Adrenal gland (tissue), 12 donors: ENCODE measurements around the gene ANKLE1. TPM values are rescaled to one million over a fixed set of nuclear protein-coding genes. Genes with fewer than 3 reads are reported as not detected.
"Not testable (repeated sequence)": the region's sequence is repeated elsewhere in the genome, so short reads cannot be mapped to it uniquely, and the experiment has no call there.

Experiments
- DNase-seq, 7 donors: peaks; one replicate each; pipeline ENCODE4 v3.0.0-alpha.2; 2019 to 2020
- H3K27ac ChIP-seq, 5 donors: fragments of 200-600 bp; sonication (generic) in 4 of 5; 1 replicate in 3 of 5; 2 replicates in 2 of 5; pipeline versions ENCODE4 v1.5.1 to v1.8.0; 2016 to 2020; ENCODE audit warnings: mild to moderate bottlenecking in 1 of 5
- H3K27me3 ChIP-seq: fragments of 200-600 bp; 2 replicates; pipeline ENCODE4 v1.8.0; 2021
- H3K36me3 ChIP-seq, 2 donors: fragments of 200-600 bp; replicated peaks in 1 of 2; 1 replicate in 1 of 2; 2 replicates in 1 of 2; pipeline versions ENCODE4 v1.5.1 to v1.8.0; 2018 to 2022
- H3K4me1 ChIP-seq, 2 donors: fragments of 200-600 bp; replicated peaks in 1 of 2; 1 replicate in 1 of 2; 2 replicates in 1 of 2; pipeline versions ENCODE4 v1.5.1 to v1.8.0; 2018 to 2021
- H3K4me3 ChIP-seq, 4 donors: fragments of 200-600 bp; sonication (generic) in 3 of 4; one replicate each; pipeline ENCODE4 v1.5.1; 2016 to 2018
- H3K9me3 ChIP-seq, 3 donors: fragments of 200-600 bp; sonication (generic) in 1 of 3; replicated peaks in 1 of 3; 1 replicate in 2 of 3; 2 replicates in 1 of 3; pipeline versions ENCODE4 v1.5.1 to v1.8.0; 2016 to 2021
- POLR2A ChIP-seq, 2 donors: fragments of 450-650 bp; IDR thresholded peaks; one replicate each; pipeline ENCODE4 v1.6.1; 2017; ENCODE audit warnings: antibody characterized with exemption in 2 of 2, mild to moderate bottlenecking in 2 of 2, moderate library complexity in 1 of 2
- WGBS, 4 donors: extraction: QIAGEN DNeasy Blood & Tissue Kit in 2 of 4; methylation state at CpG; one replicate each; pipeline versions ENCODE4 v1.1.5 to v1.1.7; 2013 to 2017; 5-methylcytosine and 5-hydroxymethylcytosine counted together
- intact Hi-C, 2 donors: fragments of 100-400 bp; cut with DNase I; formaldehyde crosslinking; loops; one replicate each; pipeline versions ENCODE4 v1.14.1 to v1.15.0; 2022 to 2023
- polyA plus RNA-seq, 3 donors: library from polyadenylated mRNA; stranded (reverse); fragments of 200-250 nt in 2 of 3; fragments of 350-450 nt in 1 of 3; fragmentation: Illumina TruSeq in 1 of 3; extraction: RNeasy Lipid Tissue Mini Kit (QIAGEN cat#74804) in 1 of 3; gene quantifications; one replicate each; pipeline ENCODE4 v1.2.3, GENCODE V29; 2013 to 2014
- total RNA-seq, 9 donors: library from RNA; depleted of rRNA in 4 of 9; stranded (reverse); fragments of >200 nt in 4 of 9; fragments of 120-200 nt in 1 of 9; fragmentation: NEBNext Ultra II Directional in 1 of 9; extraction: Animal tissue kit (Norgen Biotek cat#: 25700) in 1 of 9; gene quantifications; one replicate each; pipeline versions ENCODE4 v1.1.0 to v1.2.4, GENCODE V29; 2013 to 2023
- TF ChIP-seq, protein P1 (sequence below), 6 experiments: fragments of 450-650 bp in 4 of 6; fragments of 200-600 bp in 2 of 6; sonication (generic) in 1 of 6; IDR thresholded peaks; 1 replicate in 5 of 6; 2 replicates in 1 of 6; pipeline versions ENCODE4 v1.5.1 to v1.8.0; 2016 to 2021; ENCODE audit warnings: antibody characterized with exemption in 6 of 6, mild to moderate bottlenecking in 2 of 6, moderate library complexity in 1 of 6
- donor health status: healthy with polysubstance abuse.
- donor health status: Bipolar disorder and iron deficiency.
- donor health status: DM: yes; HTN: yes; CAD: no.
- donor health status: DM: no; HTN: no; CAD: no.
- donor health status: DM: no; HTN: no; CAD: no.
- donor health status: DM: yes; HTN: yes; CAD: no.

ANKLE1 gene
- total and polyA plus RNA-seq, 12 donors = 0.11 to 1.8 (median 0.38) TPM

DNA sequence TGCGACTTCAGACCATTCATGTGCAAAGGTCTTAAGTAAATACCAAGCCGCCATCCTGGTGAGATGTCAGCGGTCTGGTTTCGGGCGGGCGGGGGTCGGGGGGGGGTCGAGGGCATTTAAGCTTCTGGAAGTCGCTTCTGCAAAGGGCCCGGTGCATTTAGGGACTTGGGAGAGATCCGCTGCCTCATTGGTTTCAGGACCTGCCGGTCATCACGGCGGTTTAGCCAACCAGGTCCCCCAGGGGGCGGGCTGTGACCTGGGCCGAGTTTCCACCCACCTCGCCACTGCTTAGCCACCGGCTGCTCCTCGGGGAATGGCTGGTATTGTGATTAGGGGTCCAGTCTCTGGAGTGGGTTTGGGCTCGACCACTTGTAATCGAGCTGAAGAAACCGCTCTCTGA, 7.8 kb downstream of the ANKLE1 start:
- TF ChIP-seq POLR2A (IDR thresholded peaks at IDR 0.05) = no peak
- TF ChIP-seq, protein P1, sequence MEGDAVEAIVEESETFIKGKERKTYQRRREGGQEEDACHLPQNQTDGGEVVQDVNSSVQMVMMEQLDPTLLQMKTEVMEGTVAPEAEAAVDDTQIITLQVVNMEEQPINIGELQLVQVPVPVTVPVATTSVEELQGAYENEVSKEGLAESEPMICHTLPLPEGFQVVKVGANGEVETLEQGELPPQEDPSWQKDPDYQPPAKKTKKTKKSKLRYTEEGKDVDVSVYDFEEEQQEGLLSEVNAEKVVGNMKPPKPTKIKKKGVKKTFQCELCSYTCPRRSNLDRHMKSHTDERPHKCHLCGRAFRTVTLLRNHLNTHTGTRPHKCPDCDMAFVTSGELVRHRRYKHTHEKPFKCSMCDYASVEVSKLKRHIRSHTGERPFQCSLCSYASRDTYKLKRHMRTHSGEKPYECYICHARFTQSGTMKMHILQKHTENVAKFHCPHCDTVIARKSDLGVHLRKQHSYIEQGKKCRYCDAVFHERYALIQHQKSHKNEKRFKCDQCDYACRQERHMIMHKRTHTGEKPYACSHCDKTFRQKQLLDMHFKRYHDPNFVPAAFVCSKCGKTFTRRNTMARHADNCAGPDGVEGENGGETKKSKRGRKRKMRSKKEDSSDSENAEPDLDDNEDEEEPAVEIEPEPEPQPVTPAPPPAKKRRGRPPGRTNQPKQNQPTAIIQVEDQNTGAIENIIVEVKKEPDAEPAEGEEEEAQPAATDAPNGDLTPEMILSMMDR (IDR thresholded peaks at IDR 0.05) = peak in 1 of 6 experiments; percentile 14
- H3K27me3 ChIP-seq = no peaks in the 10 kb centered on the region
- DNase-seq = peak; percentile 61 to 88 (median 85)
- H3K4me3 ChIP-seq = no peak overlapping the region
- H3K27ac ChIP-seq = no peak overlapping the region
- H3K9me3 ChIP-seq = no peaks in the 10 kb centered on the region
- WGBS, 4 donors = 4 to 13% (median 11%) methylated on average over 13 to 22 of the region's 22 CpGs
- H3K4me1 ChIP-seq = peaks cover 0 to 16% of the 10 kb centered on the region in 2 donors
- intact Hi-C loops = loop anchor here (10.0 kb wide), 2 partner anchors 85 to 515 kb away; no protein-coding TSS in a partner anchor
- peaks cover 0 to 5% of the 10 kb centered on the region in 2 donors for H3K36me3 ChIP-seq

DNA sequence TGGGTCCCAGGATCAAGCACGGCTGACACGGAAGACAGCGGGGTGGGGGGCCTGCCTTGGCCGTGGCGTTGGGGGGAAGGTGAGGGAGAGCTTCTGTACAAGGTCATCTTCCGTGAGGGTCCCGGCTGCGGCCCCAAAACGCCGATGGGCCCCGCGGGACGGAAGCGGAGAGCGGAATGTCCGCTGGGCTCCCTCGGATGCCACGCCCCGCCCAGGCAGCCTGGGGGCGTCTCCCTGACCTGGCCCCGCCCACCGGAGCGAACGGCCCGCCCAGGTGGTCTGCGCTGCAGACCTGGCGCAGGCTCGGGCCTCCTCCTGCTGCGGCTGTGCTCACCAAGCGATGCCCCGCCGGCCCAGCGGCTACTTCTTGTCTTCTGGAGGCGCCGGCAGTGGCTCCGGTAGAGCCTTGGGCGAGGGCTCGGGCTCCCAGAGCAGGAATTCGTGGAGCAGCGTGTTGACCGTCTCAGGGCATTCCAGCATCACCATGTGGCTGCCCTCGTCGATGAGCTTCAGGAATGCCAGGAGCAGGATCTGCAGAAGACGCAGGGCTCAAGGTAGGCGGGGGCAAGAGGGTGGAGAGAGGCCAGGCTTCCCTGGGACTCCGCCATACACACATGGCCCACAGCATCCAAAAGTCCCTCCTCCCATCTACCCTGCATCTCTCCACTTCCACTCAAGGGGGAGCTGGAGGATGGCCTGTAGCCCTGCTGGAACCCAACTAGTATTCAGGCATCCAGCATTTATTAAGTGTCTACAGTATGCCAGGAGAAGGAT, 10.8 kb downstream of the ANKLE1 start:
- intact Hi-C loops = loop anchor here in 1 of 2 donors (10.0 kb wide), 1 partner anchor 92 kb away; no protein-coding TSS in a partner anchor
- Histone ChIP-seq H3K4me3 (peak overlapping the region in 2 of 4 donors; percentile 10 to 54), H3K27me3 (no peaks in the 10 kb centered on the region), H3K27ac (peak overlapping the region in 4 of 5 donors; percentile 3 to 84 (median 49)), H3K9me3 (no peaks in the 10 kb centered on the region), H3K36me3 (peaks cover 0 to 7% of the 10 kb centered on the region in 2 donors), H3K4me1 (peaks cover 7 to 24% of the 10 kb centered on the region in 2 donors)
- peak; percentile 67 to 85 (median 76) for DNase-seq
- WGBS, 4 donors = 1 to 17% (median 6%) methylated on average over 10 to 46 of the region's 46 CpGs
- TF ChIP-seq POLR2A (IDR thresholded peaks at IDR 0.05) = no peak
- TF ChIP-seq, protein P1 (IDR thresholded peaks at IDR 0.05) = peak; percentile 13 to 89 (median 67)

DNA sequence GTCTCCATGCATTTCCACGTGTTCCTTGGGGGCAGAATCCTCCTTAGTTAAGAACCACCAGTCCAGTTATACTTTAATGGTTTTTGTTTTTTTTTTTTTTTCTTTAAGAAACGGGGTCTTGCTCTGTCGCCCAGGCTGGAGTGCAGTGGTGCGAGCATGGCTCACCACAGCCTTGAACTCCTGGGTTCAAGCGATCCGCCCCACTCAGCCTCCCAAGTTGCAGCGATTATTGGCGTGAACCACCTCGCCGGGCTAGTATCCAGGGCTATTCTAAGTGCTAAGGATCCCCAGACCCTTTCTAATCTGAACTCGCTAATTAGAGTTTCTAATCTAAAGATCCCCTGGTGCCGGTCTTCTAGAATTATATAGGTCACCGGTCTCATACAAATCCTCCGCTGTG, 11.9 kb downstream of the ANKLE1 start:
- Histone ChIP-seq H3K27ac (no peak overlapping the region), H3K4me1 (peaks cover 7 to 24% of the 10 kb centered on the region in 2 donors), H3K4me3 (no peak overlapping the region), H3K27me3 (no peaks in the 10 kb centered on the region), H3K9me3 (no peaks in the 10 kb centered on the region), H3K36me3 (peaks cover 0 to 7% of the 10 kb centered on the region in 2 donors)
- 84 to 88% (median 87%) methylated on average over 13 to 14 of the region's 14 CpGs for WGBS, 4 donors
- intact Hi-C loops = loop anchor here in 1 of 2 donors (10.0 kb wide), 1 partner anchor 91 kb away; no protein-coding TSS in a partner anchor
- TF ChIP-seq POLR2A (IDR thresholded peaks at IDR 0.05) = no peak
- TF ChIP-seq, protein P1 (IDR thresholded peaks at IDR 0.05) = no peak
- no peak for DNase-seq

DNA sequence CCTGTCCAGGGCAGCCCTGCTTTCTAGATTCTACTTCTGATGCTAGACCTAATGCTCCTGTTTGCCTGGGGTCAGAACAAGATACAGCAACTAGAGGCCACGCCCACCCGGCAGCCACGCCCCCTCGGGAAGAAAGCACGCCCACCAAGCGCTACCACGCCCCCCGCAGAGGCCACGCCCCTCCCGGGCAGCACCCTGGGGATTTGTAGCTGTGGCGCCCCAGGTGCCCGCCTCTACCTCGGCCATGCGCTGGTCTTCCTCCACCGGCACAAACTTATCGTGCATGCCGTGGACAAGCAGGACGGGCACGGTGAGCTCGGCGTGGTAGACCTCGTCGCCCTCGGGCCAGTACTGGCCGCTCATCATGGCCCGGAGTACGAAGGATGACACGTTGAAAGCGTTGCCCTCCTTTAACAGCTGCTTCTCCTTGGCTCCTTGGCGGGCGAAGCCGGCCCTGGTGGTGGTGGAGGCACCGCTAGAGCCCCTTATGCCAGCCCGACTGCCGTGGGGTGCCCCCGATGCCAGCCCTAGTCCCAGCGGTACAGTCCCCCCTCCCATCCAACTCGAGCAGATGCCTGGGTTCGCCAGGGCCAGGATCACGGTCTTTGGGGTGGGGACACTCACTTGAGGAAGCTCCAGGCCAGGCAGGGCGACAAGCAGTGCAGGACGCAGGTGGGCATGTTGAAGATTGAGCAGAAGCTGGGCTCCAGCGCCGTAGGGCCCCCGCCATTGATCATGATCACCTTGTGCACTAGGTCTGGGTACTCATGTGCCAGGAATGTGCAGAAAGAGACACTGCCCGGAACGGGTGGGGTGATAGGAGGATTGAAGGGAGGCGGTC, 12.6 kb downstream of the ANKLE1 start:
- H3K27ac ChIP-seq = peak overlapping the region in 1 of 5 donors; percentile 5
- peaks cover 7 to 24% of the 10 kb centered on the region in 2 donors for H3K4me1 ChIP-seq
- DNase-seq = peak in 6 of 7 donors; percentile 46 to 75 (median 58)
- H3K36me3 ChIP-seq = peaks cover 0 to 7% of the 10 kb centered on the region in 2 donors
- TF ChIP-seq, protein P1 (IDR thresholded peaks at IDR 0.05) = no peak
- TF ChIP-seq POLR2A (IDR thresholded peaks at IDR 0.05) = no peak
- no peaks in the 10 kb centered on the region for H3K9me3 ChIP-seq
- WGBS, 4 donors = 78 to 94% (median 82%) methylated on average over 8 to 48 of the region's 48 CpGs
- intact Hi-C loops = loop anchor here in 1 of 2 donors (10.0 kb wide), 1 partner anchor 91 kb away; no protein-coding TSS in a partner anchor
- H3K4me3 ChIP-seq = no peak overlapping the region
- H3K27me3 ChIP-seq = no peaks in the 10 kb centered on the region

DNA sequence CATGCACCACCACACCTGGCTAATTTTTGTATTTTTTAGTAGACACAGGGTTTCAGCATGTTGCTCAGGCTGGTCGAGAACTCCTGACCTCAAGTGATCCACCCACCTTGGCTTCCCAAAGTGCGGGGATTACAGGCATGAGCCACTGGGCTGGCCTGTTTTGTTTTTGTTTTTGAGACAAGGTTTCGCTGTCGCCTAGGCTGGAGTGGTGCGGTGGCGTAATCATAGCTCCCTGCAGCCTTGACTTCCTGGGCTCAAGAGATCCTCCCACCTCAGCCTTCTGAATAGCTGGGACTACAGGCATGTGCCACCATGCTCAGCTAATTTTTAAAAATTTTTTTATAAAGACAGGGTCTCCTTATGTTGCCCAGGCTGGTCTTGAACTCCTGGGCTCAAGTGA, 13.8 kb downstream of the ANKLE1 start:
- Histone ChIP-seq H3K27ac (peak overlapping the region in 4 of 5 donors; percentile 24 to 79 (median 76)), H3K4me1 (peaks cover 7 to 20% of the 10 kb centered on the region in 2 donors)
- peak in 5 of 7 donors; percentile 45 to 72 (median 63) for DNase-seq
- intact Hi-C loops = loop anchor here in 1 of 2 donors (10.0 kb wide), 1 partner anchor 89 kb away; no protein-coding TSS in a partner anchor
- H3K36me3 ChIP-seq, H3K27me3 ChIP-seq, H3K9me3 ChIP-seq, H3K4me3 ChIP-seq: not testable (repeated sequence)
- 48 to 66% (median 57%) methylated on average over 5 to 6 of the region's 6 CpGs for WGBS, 4 donors
